H9 (cell line): ENCODE results near the gene NEU3. TPM values are rescaled to one million over a fixed set of nuclear protein-coding genes. Genes with fewer than 3 reads are reported as not detected.

Experiments used
- DNase-seq: peaks from one replicate; pipeline ENCODE4 v3.0.0-alpha.2; 2017
- H2AFZ ChIP-seq: one replicate; pipeline ENCODE4 v1.6.1; 2013; ENCODE audit warnings: mild to moderate bottlenecking, low read length, control low read depth, moderate library complexity
- H2AK5ac ChIP-seq: 2 replicates; pipeline ENCODE4 v1.6.1; 2013; ENCODE audit warnings: low read length, control low read depth, mixed read lengths; ENCODE audit not compliant: insufficient read length
- H2BK120ac ChIP-seq: one replicate; pipeline ENCODE4 v1.6.1; 2013; ENCODE audit warnings: low read depth, mild to moderate bottlenecking, low read length, control low read depth, inconsistent platforms; ENCODE audit not compliant: poor library complexity, severe bottlenecking
- H2BK12ac ChIP-seq: 2 replicates; pipeline ENCODE4 v1.6.1; 2013; ENCODE audit warnings: low read length, control low read depth, mixed read lengths, low read depth; ENCODE audit not compliant: insufficient read length
- H2BK15ac ChIP-seq: 2 replicates; pipeline ENCODE4 v1.6.1; 2013; ENCODE audit warnings: low read depth, low read length, control low read depth
- H2BK20ac ChIP-seq: one replicate; pipeline ENCODE4 v1.6.1; 2013; ENCODE audit warnings: low read depth, mild to moderate bottlenecking, low read length, control low read depth, inconsistent platforms; ENCODE audit not compliant: poor library complexity, severe bottlenecking
- H2BK5ac ChIP-seq: 2 replicates; pipeline ENCODE4 v1.6.1; 2013; ENCODE audit warnings: low read length, control low read depth, mixed read lengths; ENCODE audit not compliant: insufficient read length
- H3K14ac ChIP-seq: 2 replicates; pipeline ENCODE4 v1.6.1; 2013; ENCODE audit warnings: low read length, control low read depth; ENCODE audit not compliant: insufficient read depth
- H3K18ac ChIP-seq: 2 replicates; pipeline ENCODE4 v1.6.1; 2013; ENCODE audit warnings: low read depth, mild to moderate bottlenecking, mixed read lengths, low read length, control low read depth; ENCODE audit not compliant: insufficient read length
- H3K23ac ChIP-seq: 2 replicates; pipeline ENCODE4 v1.6.1; 2013; ENCODE audit warnings: low read length, control low read depth, mixed read lengths, low read depth; ENCODE audit not compliant: insufficient read length
- H3K23me2 ChIP-seq: 2 replicates; pipeline ENCODE4 v1.6.1; 2013; ENCODE audit warnings: low read depth, mild to moderate bottlenecking, mixed read lengths, low read length, control low read depth; ENCODE audit not compliant: insufficient read length, poor library complexity, severe bottlenecking
- H3K27ac ChIP-seq: 2 replicates; pipeline ENCODE4 v1.5.1; 2013; ENCODE audit warnings: low read length, control low read depth, mixed read lengths, low read depth; ENCODE audit not compliant: insufficient read length
- H3K27me3 ChIP-seq: 2 replicates; pipeline ENCODE4 v1.6.1; 2013; ENCODE audit warnings: low read length, control low read depth, inconsistent platforms; ENCODE audit not compliant: insufficient read depth
- H3K4ac ChIP-seq: 2 replicates; pipeline ENCODE4 v1.6.1; 2013; ENCODE audit warnings: low read depth, mild to moderate bottlenecking, control low read depth, inconsistent platforms, low read length, moderate library complexity
- H3K4me1 ChIP-seq: 2 replicates; pipeline ENCODE4 v1.6.1; 2013; ENCODE audit warnings: low read length, control low read depth, inconsistent platforms; ENCODE audit not compliant: insufficient read depth
- H3K4me2 ChIP-seq: 2 replicates; pipeline ENCODE4 v1.6.1; 2013; ENCODE audit warnings: low read length, control low read depth, mixed read lengths; ENCODE audit not compliant: insufficient read length, insufficient read depth
- H3K56ac ChIP-seq: 2 replicates; pipeline ENCODE4 v1.6.1; 2013; ENCODE audit warnings: low read depth, mild to moderate bottlenecking, mixed read lengths, low read length, control low read depth; ENCODE audit not compliant: insufficient read length
- H3K79me1 ChIP-seq: 2 replicates; pipeline ENCODE4 v1.6.1; 2013; ENCODE audit warnings: low read depth, mild to moderate bottlenecking, moderate library complexity, low read length, control low read depth, inconsistent platforms; ENCODE audit not compliant: insufficient read depth, poor library complexity, severe bottlenecking
- H3K79me2 ChIP-seq: 2 replicates; pipeline ENCODE4 v1.6.1; 2013; ENCODE audit warnings: low read length, control low read depth, inconsistent platforms; ENCODE audit not compliant: insufficient read depth
- H3K9ac ChIP-seq: 2 replicates; pipeline ENCODE4 v1.6.1; 2013; ENCODE audit warnings: low read length, control low read depth, mixed read lengths; ENCODE audit not compliant: insufficient read length; ENCODE audit errors: extremely low read depth
- H3K9me3 ChIP-seq: one replicate; pipeline ENCODE4 v1.6.1; 2013; ENCODE audit warnings: low read depth, low read length, inconsistent platforms; ENCODE audit not compliant: control insufficient read depth
- H3T11ph ChIP-seq: one replicate; pipeline ENCODE4 v1.6.1; 2013; ENCODE audit warnings: mild to moderate bottlenecking, low read length, control low read depth, inconsistent platforms
- H4K20me1 ChIP-seq: one replicate; pipeline ENCODE4 v1.6.1; 2013; ENCODE audit not compliant: control insufficient read depth, insufficient read length, insufficient read depth
- H4K5ac ChIP-seq: 2 replicates; pipeline ENCODE4 v1.6.1; 2013; ENCODE audit warnings: low read depth, mild to moderate bottlenecking, mixed read lengths, low read length, control low read depth; ENCODE audit not compliant: insufficient read length
- H4K8ac ChIP-seq: replicated peaks from 2 replicates; pipeline ENCODE4 v1.6.1; 2013; ENCODE audit warnings: low read length, control low read depth, mixed read lengths, low read depth; ENCODE audit not compliant: insufficient read length
- H4K91ac ChIP-seq: 2 replicates; pipeline ENCODE4 v1.6.1; 2013; ENCODE audit warnings: low read depth, mild to moderate bottlenecking, moderate library complexity, mixed read lengths, low read length, control low read depth; ENCODE audit not compliant: insufficient read length
- H3K27ac Mint-ChIP-seq, 3 experiments: 2 replicates in 2 of 3; 3 replicates in 1 of 3; pipeline ENCODE4 v1.8.0; 2020 to 2021; ENCODE audit warnings: mixed read lengths in 3 of 3, mild to moderate bottlenecking in 1 of 3, moderate library complexity in 1 of 3
- H3K27me3 Mint-ChIP-seq: 2 replicates; pipeline ENCODE4 v1.8.0; 2021; ENCODE audit warnings: low read depth, mild to moderate bottlenecking, moderate library complexity, mixed read lengths
- H3K36me3 Mint-ChIP-seq, 3 experiments: 2 replicates in 2 of 3; 3 replicates in 1 of 3; pipeline ENCODE4 v1.8.0; 2020 to 2021; ENCODE audit warnings: low read depth in 3 of 3, mixed read lengths in 3 of 3; ENCODE audit not compliant: insufficient read depth in 1 of 3
- H3K4me1 Mint-ChIP-seq, 2 experiments: 2 replicates each; pipeline ENCODE4 v1.8.0; 2020; ENCODE audit warnings: mixed read lengths in 2 of 2
- H3K4me3 Mint-ChIP-seq, 2 experiments: 2 replicates in 1 of 2; 3 replicates in 1 of 2; pipeline ENCODE4 v1.8.0; 2020 to 2021; ENCODE audit warnings: mild to moderate bottlenecking in 2 of 2, mixed read lengths in 2 of 2, moderate library complexity in 1 of 2
- H3K9me3 Mint-ChIP-seq, 2 experiments: 2 replicates in 1 of 2; 3 replicates in 1 of 2; pipeline ENCODE4 v1.8.0; 2020; ENCODE audit warnings: mild to moderate bottlenecking in 2 of 2, mixed read lengths in 2 of 2, moderate library complexity in 1 of 2
- total RNA-seq: library from RNA; stranded (reverse); gene quantifications from 2 replicates; pipeline ENCODE4 v1.2.1, GENCODE V29; 2021
- TF ChIP-seq, protein P1 (sequence below): fragments of 200-600 bp; sonication (generic); conservative IDR thresholded peaks from 3 replicates; pipeline ENCODE4 v1.8.0; 2021; ENCODE audit warnings: antibody characterized with exemption, mild to moderate bottlenecking

NEU3 gene
- total RNA-seq, 1 experiment from 2014 or later = 15.9 TPM

DNA sequence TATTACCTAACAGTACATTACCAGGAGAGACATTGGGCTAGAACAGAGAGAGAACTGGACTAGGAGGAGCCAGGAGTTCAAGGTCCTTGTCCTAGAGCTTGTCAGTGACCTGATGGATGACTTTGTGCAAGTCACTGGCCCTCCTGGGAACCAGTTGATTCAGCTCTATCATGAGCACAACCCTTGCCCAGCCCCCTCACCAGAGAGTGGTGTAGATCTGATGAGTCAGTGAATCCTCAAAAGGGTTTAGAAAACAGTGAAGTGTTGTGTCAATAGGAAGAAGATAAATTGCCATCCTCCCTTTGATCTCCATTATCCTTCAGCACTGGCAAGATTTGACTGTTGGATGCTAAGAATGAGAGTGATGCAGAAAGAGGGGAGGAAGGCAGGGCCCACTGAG, 24.3 kb downstream of the NEU3 start:
- H3K4me1 Mint-ChIP-seq = peaks cover 8 to 9% of the 10 kb centered on the region in 2 experiments
- Histone ChIP-seq H3K9ac (no peak overlapping the region), H2BK120ac (no peak overlapping the region), H4K91ac (no peak overlapping the region), H3K79me2 (no peaks in the 10 kb centered on the region), H3K9me3 (no peaks in the 10 kb centered on the region), H4K8ac (no peak overlapping the region), H3K18ac (no peak overlapping the region), H2BK15ac (no peak overlapping the region), H3K27ac (no peak overlapping the region), H3K79me1 (no peaks in the 10 kb centered on the region), H4K5ac (no peak overlapping the region), H2AK5ac (no peak overlapping the region), H3K23ac (no peak overlapping the region), H3K23me2 (no peaks in the 10 kb centered on the region), H3K27me3 (no peaks in the 10 kb centered on the region), H2BK20ac (no peak overlapping the region), H2BK12ac (no peak overlapping the region), H3K14ac (no peak overlapping the region), H3K4me1 (no peaks in the 10 kb centered on the region), H2BK5ac (no peak overlapping the region), H2AFZ (no peak overlapping the region), H3K56ac (no peak overlapping the region), H3K4me2 (no peak overlapping the region), H3K4ac (no peak overlapping the region), H4K20me1 (no peaks in the 10 kb centered on the region), H3T11ph (no peak overlapping the region)
- TF ChIP-seq, protein P1, sequence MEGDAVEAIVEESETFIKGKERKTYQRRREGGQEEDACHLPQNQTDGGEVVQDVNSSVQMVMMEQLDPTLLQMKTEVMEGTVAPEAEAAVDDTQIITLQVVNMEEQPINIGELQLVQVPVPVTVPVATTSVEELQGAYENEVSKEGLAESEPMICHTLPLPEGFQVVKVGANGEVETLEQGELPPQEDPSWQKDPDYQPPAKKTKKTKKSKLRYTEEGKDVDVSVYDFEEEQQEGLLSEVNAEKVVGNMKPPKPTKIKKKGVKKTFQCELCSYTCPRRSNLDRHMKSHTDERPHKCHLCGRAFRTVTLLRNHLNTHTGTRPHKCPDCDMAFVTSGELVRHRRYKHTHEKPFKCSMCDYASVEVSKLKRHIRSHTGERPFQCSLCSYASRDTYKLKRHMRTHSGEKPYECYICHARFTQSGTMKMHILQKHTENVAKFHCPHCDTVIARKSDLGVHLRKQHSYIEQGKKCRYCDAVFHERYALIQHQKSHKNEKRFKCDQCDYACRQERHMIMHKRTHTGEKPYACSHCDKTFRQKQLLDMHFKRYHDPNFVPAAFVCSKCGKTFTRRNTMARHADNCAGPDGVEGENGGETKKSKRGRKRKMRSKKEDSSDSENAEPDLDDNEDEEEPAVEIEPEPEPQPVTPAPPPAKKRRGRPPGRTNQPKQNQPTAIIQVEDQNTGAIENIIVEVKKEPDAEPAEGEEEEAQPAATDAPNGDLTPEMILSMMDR = no peak
- no peak overlapping the region for H3K27ac Mint-ChIP-seq
- DNase-seq = no peak
- H3K27me3 Mint-ChIP-seq = no peaks in the 10 kb centered on the region
- peaks cover 2 to 5% of the 10 kb centered on the region in 2 experiments; a peak in 4 of 5 replicates for H3K9me3 Mint-ChIP-seq
- H3K4me3 Mint-ChIP-seq = no peak overlapping the region
- H3K36me3 Mint-ChIP-seq = peaks cover 3 to 30% (median 6%) of the 10 kb centered on the region in 3 experiments; a peak in 5 of 7 replicates
